HG03521 (cell line): Measurements from ENCODE around the gene RTN1.

Experiments
- ATAC-seq: cut with Tn5 transposase; IDR thresholded peaks from one replicate; pipeline ENCODE4 v1.9.1; 2021; ENCODE audit warnings: mild to moderate bottlenecking, moderate library complexity; ENCODE audit not compliant: unreplicated experiment

Gene RTN1

GRCh38 chr14:59632381-59632780, 238.2 kb downstream of the RTN1 start:
- no peak for ATAC-seq

DNA sequence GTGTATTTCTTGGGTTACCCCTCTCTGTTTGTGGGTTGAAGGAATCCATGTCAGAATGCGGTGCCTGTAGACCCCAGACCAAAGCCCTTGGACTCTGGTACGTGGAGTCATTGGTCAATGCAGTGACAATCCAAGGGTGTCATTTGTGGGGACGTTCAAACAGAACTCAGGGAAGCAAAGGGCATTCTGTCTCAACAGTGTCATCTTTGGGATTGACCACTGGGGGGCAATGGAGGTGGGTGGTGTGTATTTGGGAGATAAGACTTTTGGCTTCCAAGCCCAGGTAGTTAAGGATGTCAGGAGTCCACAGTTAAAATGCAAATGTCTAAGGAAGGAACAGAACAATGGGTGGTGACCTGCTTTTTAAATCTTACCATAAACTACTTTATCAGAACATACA, 239.3 kb downstream of the RTN1 start:
- no peak for ATAC-seq

DNA sequence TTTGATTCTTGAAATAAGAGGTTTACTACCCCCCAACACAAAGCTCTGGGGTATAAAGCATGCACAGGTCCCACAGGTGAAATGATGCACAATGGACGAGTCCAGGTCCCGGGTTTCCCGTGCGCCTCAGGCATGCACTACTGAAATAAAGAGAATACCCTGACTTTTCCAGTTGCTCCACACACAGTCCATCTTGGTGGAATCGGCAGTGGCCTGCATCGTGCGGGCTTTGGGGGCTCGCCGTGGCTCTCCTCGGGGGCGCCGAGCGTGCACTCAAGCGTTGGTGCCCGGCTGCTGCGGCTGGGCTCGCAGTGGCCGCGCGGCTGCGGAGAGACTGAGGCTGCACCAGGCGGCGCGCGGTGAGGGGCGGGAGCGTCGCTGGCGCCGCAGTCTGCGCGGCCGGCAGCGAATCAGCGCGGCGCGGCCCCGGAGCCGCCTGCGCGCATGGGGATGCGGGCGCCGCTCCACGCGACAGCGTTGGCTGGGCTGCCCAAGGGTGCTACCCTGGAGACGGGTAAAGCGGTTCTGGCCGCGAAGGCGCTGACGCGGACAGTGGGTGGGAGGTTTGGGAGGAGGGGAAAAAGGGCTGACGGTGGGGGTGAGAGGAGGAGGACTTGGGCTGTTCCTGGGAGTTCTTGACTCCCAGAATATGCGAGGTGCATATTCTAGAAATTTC, 240.2 kb downstream of the RTN1 start:
- ATAC-seq: no peak

DNA sequence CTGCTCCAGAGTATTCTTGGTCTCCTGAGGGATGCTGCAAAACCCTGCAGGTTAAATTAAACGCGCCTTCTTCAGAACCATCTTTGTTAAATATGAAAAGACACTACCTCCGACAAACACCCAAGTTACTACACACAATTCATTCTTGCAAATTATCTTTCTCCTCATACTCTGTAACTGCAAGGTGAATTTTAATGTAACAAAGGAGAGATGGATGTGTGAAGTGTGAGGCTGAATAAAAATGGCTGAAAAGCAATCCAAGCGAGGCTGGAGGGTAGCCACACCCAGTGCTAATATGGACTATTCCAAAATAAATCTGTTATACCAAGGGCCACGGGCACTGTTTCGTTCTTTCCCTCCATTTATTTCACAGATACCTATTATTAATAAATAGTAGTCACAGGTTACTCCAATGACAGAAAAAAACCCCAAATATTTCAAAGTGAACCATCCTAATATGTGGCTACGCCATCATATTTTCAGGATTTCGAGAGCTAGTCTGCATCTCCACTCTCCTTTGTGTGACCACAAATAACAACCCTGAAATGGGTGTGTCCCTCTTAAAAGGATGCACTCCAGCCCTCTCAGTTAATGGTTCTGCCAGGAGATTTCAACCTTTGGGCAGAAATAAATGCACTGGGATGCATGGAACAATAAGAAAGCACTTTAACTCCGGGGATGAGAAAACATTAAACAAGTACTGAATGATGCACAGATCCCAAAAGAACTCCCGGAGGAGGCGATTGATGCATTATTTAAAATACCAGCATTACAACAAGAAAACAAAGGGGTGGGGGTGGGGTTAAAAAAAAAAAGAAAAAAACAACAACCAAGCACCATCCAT, 240.9 kb downstream of the RTN1 start:
- no peak for ATAC-seq

DNA sequence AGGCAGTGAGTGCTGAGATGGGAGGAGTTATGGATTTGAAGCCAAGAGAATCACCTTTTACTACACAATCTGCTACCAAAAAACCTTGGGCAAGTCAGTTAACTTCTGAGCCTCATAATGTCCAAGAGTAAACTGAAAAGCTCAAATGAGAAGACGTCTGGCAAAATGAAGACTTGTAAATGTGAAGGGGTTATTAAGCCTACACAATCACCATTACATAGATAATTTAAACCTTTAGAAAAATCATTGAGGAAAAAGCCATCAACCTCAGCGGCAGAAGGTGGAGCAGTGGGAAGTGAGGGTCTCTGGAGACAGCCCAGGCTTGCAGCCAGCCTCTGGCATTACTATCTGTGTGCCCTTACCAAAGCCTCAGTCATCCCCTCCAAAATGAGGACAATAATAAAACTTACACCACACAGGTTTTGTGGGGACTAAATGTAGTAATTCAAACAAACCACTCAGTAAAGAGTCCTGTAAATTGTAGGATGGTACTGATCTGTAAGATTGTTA, 243.5 kb downstream of the RTN1 start:
- no peak for ATAC-seq

GRCh38 chr14:59622631-59623030, 247.9 kb downstream of the RTN1 start:
- ATAC-seq: no peak

DNA sequence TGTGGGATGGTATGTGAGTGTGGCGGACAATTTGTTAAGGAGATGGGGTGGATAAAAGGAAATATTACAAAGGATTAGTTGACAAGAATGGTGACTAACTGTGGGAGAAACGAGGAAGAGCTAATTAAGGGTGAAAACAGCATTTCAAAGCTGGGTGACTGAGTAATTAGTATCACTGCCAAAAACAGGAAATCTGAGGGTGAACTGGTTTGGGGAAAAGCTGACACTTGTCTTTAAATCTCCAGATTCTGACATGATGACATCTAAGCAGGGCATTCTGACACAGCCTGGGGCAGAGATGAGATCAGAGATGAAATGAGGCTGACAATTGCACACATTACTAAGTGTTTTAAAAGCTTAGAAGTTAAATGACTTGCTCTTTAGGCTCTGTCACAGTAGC, 251.5 kb downstream of the RTN1 start:
- no peak for ATAC-seq

DNA sequence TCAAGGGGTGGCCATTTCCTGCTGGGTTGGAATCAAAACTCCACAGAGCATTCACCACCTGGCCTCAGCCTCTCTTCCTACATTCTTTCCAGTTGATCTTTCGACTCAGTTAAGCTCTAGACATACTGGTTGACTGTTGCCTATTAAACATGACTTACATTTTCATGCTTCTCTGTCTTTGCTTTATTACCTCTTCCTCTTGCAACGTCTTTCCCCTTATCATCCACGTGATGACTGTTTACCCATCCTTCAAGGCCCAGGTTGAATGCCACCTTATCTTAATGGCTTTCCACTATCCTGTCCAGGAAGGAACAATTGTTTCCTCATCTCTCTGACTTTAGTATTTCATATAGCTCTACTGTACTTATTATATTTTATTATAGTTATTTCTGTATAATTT, 269.5 kb downstream of the RTN1 start:
- ATAC-seq: no peak

- no peak for ATAC-seq
Measured at GRCh38 chr14:59600211-59600945, 270.2 kb downstream of the RTN1 start.

DNA sequence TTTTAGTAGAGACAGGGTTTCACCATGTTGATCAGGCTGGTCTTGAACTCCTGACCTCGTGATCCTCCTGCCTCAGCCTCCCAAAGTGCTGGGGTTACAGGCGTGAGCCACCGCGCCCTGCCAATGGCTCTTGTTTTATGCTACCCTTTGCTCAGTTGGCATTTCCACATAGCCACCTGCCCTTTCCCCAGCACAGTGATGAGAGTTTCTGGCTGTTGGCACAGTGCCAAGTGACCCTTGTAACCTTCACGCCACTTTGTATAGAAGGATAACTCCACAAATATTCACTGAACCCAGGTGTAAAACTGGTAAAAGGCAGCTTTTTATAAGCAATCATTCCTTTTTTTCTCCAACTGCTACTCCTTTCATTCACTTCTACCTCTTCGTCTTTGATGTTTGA, 275.5 kb downstream of the RTN1 start:
- ATAC-seq: no peak

GRCh38 chr14:59591641-59592370, 278.8 kb downstream of the RTN1 start:
- ATAC-seq: no peak

DNA sequence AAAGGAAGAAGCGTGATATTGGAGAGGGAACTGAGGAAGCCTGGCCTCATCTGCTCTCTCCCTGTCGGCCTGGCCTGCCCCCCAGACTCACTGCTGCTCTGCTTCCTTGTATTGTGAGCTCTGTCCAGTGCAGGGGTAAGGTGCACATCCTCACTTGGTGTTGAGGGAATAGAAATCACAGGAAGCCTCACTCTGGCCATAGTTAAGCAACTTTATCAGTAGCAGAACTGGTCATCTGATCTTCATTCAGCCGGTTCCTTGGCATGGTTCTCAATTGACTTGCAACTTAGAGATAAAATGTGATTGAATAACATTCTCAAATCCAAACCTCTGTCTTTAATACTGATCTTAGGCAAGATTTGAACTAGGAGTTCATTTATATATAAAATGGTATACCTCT, 282.5 kb downstream of the RTN1 start:
- no peak for ATAC-seq

DNA sequence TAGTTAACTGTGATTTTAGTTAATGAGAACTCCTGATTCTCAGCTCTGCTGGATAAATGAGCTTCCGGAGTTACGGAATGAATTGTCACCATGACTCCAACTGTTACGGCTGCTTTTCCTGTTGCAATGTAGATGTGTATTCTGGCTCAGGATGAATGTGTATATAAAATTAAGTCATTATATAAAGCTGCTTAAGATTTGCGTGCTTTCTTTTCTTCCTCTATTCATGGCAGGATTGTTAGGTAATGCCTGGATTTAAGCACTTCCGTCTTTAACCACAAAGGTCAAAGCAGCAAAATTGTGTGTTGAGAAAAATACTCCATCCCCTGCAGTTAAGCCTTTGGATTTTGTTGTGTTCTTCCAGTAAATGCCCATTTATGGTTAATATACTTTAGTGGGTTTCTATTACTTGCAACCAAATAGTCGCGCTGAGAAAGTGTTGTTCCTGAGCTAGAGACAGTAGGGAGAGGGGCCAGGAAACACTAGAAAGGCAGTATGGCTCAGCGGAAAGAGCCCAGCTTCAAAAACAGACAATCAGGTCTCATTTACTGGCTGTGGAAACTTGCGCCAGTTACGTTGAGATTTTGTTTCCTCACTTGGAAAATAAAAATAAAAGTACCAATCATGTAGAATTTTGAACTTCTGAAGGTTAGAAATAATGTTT, 284.6 kb downstream of the RTN1 start:
- no peak for ATAC-seq

DNA sequence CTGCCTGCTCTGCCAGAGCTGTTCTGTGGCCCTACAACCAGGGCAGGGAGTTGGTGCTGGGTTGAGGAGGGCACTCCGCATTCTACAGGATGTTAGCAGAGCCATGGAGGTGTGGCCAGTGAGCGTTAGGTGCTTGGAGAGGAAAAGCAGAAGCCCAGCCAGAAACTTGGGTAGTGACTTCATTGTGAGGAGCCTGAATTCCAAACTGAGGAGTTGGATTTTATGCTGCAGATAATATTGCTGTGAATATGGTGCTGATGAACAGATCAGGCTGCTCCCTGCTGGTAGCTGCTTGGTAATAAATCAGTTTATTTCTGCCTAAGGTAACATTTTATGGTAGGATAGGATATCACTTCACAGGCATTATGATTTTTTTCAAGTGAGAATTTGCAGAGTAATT, 286.8 kb downstream of the RTN1 start:
- no peak for ATAC-seq

- ATAC-seq: no peak
Measured at GRCh38 chr14:59582845-59583509, 287.6 kb downstream of the RTN1 start.

DNA sequence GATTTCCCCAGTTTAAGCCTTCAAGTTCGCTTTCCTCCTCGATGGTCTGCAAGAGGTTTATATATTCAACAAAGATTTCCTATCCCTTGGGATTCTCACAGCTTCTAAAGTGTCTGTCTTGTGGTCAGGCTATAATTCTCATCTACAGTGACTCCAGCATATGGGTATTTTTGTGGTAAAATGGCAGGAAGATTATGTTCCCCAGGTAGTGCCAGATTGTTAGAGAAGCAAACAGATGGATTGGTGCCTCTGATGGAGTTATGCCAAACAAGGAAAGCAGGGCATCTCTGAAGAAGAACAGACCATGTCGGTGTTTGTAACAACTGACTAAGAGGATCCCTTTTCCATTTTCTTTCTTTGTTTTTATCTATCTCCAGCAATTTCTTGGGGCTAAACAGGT, 288.4 kb downstream of the RTN1 start:
- no peak for ATAC-seq

- ATAC-seq: no peak
Measured at GRCh38 chr14:59580911-59581310, 289.7 kb downstream of the RTN1 start.

- peak; percentile 96 for ATAC-seq
Measured at GRCh38 chr14:59576332-59577294, 294.0 kb downstream of the RTN1 start, which contains the start of gene CCDC175. Gene CCDC175, minus strand, starts transcription at chr14:59576812. Its CDS starts 37 bp downstream, at chr14:59576775.

DNA sequence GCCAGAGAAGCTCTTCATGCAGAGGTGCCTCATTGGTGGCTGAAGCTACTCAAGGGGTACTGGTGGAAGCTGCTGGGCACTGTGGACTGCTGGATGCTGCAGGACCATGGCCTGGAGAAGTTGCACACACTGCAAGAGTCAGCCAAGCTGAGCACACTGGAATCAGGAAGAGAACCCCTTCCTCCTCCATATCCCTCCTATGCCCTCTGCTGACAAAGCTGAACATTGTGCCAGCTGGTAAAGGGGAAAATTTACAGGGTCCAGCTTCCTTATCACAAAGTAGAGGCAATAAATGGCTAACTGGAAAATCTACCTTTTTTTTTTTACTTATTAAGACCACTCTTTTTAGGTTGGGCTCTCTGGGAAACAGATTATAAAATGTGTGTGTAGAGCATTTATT, 300.5 kb downstream of the RTN1 start:
- no peak for ATAC-seq
